ENCODE results near the gene SCN2B. TPM values are rescaled to one million over a fixed set of nuclear protein-coding genes. Genes with fewer than 3 reads are reported as not detected.

SCN2B gene
- total RNA-seq, 1 donor from 2014 or later: 2.8 TPM

GRCh38 chr11:118144301-118145268, 31.9 kb downstream of the SCN2B start:
- Mint-ChIP-seq H3K4me3 (peak overlapping the region; percentile 19), H3K36me3 (no peaks in the 10 kb centered on the region), H3K9me3 (no peaks in the 10 kb centered on the region), H3K4me1 (ENCODE audit: unreplicated experiment) (peaks cover 7% of the 10 kb centered on the region), H3K27ac (peak overlapping the region; percentile 45), H3K27me3 (peaks cover 82% of the 10 kb centered on the region)
- TF ChIP-seq CTCF (conservative IDR thresholded peaks at IDR 0.05): no peak
- no peak for DNase-seq (ENCODE audit: extremely low spot score, unreplicated experiment)

GRCh38 chr11:118143661-118144185, 32.7 kb downstream of the SCN2B start:
- Mint-ChIP-seq H3K9me3 (no peaks in the 10 kb centered on the region), H3K27ac (peak overlapping the region; percentile 45), H3K4me1 (ENCODE audit: unreplicated experiment) (peaks cover 7% of the 10 kb centered on the region), H3K4me3 (no peak overlapping the region), H3K27me3 (peaks cover 84% of the 10 kb centered on the region), H3K36me3 (no peaks in the 10 kb centered on the region)
- DNase-seq (ENCODE audit: extremely low spot score, unreplicated experiment): no peak
- no peak for TF ChIP-seq CTCF (conservative IDR thresholded peaks at IDR 0.05)

GRCh38 chr11:118142809-118143208, 33.6 kb downstream of the SCN2B start:
- Mint-ChIP-seq H3K4me3 (no peak overlapping the region), H3K27me3 (peaks cover 83% of the 10 kb centered on the region), H3K9me3 (no peaks in the 10 kb centered on the region), H3K4me1 (ENCODE audit: unreplicated experiment) (peaks cover 5% of the 10 kb centered on the region), H3K36me3 (no peaks in the 10 kb centered on the region), H3K27ac (no peak overlapping the region)
- DNase-seq (ENCODE audit: extremely low spot score, unreplicated experiment): no peak
- no peak for TF ChIP-seq CTCF (conservative IDR thresholded peaks at IDR 0.05)

- no peak for TF ChIP-seq CTCF (conservative IDR thresholded peaks at IDR 0.05)
- Mint-ChIP-seq H3K9me3 (no peaks in the 10 kb centered on the region), H3K27ac (no peak overlapping the region), H3K36me3 (no peaks in the 10 kb centered on the region), H3K27me3 (peaks cover 80% of the 10 kb centered on the region), H3K4me3 (no peak overlapping the region), H3K4me1 (ENCODE audit: unreplicated experiment) (no peaks in the 10 kb centered on the region)
- no peak for DNase-seq (ENCODE audit: extremely low spot score, unreplicated experiment)
Observed at GRCh38 chr11:118142081-118142480, 34.4 kb downstream of the SCN2B start.

GRCh38 chr11:118139578-118139977, 36.9 kb downstream of the SCN2B start:
- no peaks in the 10 kb centered on the region for H3K4me1 Mint-ChIP-seq (ENCODE audit: unreplicated experiment)
- H3K27ac Mint-ChIP-seq: no peak overlapping the region
- H3K36me3 Mint-ChIP-seq: no peaks in the 10 kb centered on the region
- no peak overlapping the region for H3K4me3 Mint-ChIP-seq
- no peak for DNase-seq (ENCODE audit: extremely low spot score, unreplicated experiment)
- no peak for TF ChIP-seq CTCF (conservative IDR thresholded peaks at IDR 0.05)
- peaks cover 74% of the 10 kb centered on the region for H3K27me3 Mint-ChIP-seq
- H3K9me3 Mint-ChIP-seq: no peaks in the 10 kb centered on the region

Data from type B pancreatic cell (in vitro differentiated cells).